Hepatocyte (in vitro differentiated cells): ENCODE data around the gene WEE2. TPM values are rescaled to one million over a fixed set of nuclear protein-coding genes. Genes with fewer than 3 reads are reported as not detected.

Experiments
- DNase-seq: peaks from one replicate; pipeline ENCODE4 v3.0.0-alpha.2; 2016; ENCODE audit warnings: low spot score
- H2AFZ ChIP-seq: fragments of 200-600 bp; sonication (generic); 2 replicates; pipeline ENCODE4 v1.6.0; 2016; ENCODE audit warnings: antibody characterized with exemption, mild to moderate bottlenecking
- H3K27ac ChIP-seq: fragments of 200-600 bp; sonication (generic); 2 replicates; pipeline ENCODE4 v1.5.1; 2016; ENCODE audit warnings: mild to moderate bottlenecking
- H3K27me3 ChIP-seq: fragments of 200-600 bp; sonication (generic); 2 replicates; pipeline ENCODE4 v1.6.1; 2016
- H3K36me3 ChIP-seq: fragments of 200-600 bp; sonication (generic); replicated peaks from 2 replicates; pipeline ENCODE4 v1.5.1; 2016; ENCODE audit warnings: low read depth; ENCODE audit not compliant: insufficient read depth
- H3K4me1 ChIP-seq: fragments of 200-600 bp; sonication (generic); 2 replicates; pipeline ENCODE4 v1.5.1; 2016; ENCODE audit warnings: mild to moderate bottlenecking, moderate library complexity; ENCODE audit not compliant: insufficient read depth
- H3K4me2 ChIP-seq: fragments of 200-600 bp; sonication (generic); 2 replicates; pipeline ENCODE4 v1.6.0; 2016
- H3K4me3 ChIP-seq: fragments of 200-600 bp; sonication (generic); 2 replicates; pipeline ENCODE4 v1.5.1; 2016; ENCODE audit warnings: mild to moderate bottlenecking
- H3K79me2 ChIP-seq: fragments of 200-600 bp; sonication (generic); 2 replicates; pipeline ENCODE4 v1.6.0; 2017; ENCODE audit warnings: mild to moderate bottlenecking
- H3K9me2 ChIP-seq: fragments of 200-600 bp; sonication (generic); replicated peaks from 2 replicates; pipeline ENCODE4 v1.6.0; 2017; ENCODE audit warnings: mild to moderate bottlenecking; ENCODE audit not compliant: insufficient read depth
- H3K9me3 ChIP-seq: fragments of 200-600 bp; sonication (generic); 2 replicates; pipeline ENCODE4 v1.5.1; 2016; ENCODE audit warnings: low read depth, mild to moderate bottlenecking
- H4K20me1 ChIP-seq: fragments of 200-600 bp; sonication (generic); 2 replicates; pipeline ENCODE4 v1.6.0; 2016; ENCODE audit warnings: mild to moderate bottlenecking; ENCODE audit not compliant: insufficient read depth, poor library complexity, severe bottlenecking
- EZH2 ChIP-seq: fragments of 200-600 bp; sonication (generic); IDR thresholded peaks from 2 replicates; pipeline ENCODE4 v1.6.1; 2016; ENCODE audit warnings: antibody characterized with exemption, mild to moderate bottlenecking, borderline replicate concordance
- EZH2phosphoT487 ChIP-seq: fragments of 200-600 bp; sonication (generic); IDR thresholded peaks from one replicate; pipeline ENCODE4 v1.6.1; 2018; ENCODE audit warnings: antibody characterized with exemption, mild to moderate bottlenecking, low read depth, moderate library complexity; ENCODE audit not compliant: unreplicated experiment, severe bottlenecking
- WGBS: methylation state at CpG from one replicate; pipeline ENCODE4 v1.1.6; 2016; ENCODE audit warnings: low lambda C conversion rate; ENCODE audit errors: missing lambda C conversion rate; 5-methylcytosine and 5-hydroxymethylcytosine counted together
- polyA plus RNA-seq: library from polyadenylated mRNA; unstranded; fragments of >200 nt; fragmentation: Nextera tagmentation; extraction: Ambion mirVana; gene quantifications from 2 replicates; pipeline ENCODE4 v1.2.1, GENCODE V29; 2016
- total RNA-seq: library from RNA; depleted of rRNA; stranded (reverse); fragments of >200 nt; gene quantifications from 2 replicates; pipeline ENCODE4 v1.2.3, GENCODE V29; 2014
- TF ChIP-seq, protein P1 (sequence below): fragments of 200-600 bp; sonication (generic); IDR thresholded peaks from 2 replicates; pipeline ENCODE4 v1.5.1; 2016; ENCODE audit warnings: antibody characterized with exemption, mild to moderate bottlenecking; ENCODE audit not compliant: poor library complexity

Gene WEE2
- total and polyA plus RNA-seq, 2 experiments from 2014 or later = 0.89 to 3.6 TPM

DNA sequence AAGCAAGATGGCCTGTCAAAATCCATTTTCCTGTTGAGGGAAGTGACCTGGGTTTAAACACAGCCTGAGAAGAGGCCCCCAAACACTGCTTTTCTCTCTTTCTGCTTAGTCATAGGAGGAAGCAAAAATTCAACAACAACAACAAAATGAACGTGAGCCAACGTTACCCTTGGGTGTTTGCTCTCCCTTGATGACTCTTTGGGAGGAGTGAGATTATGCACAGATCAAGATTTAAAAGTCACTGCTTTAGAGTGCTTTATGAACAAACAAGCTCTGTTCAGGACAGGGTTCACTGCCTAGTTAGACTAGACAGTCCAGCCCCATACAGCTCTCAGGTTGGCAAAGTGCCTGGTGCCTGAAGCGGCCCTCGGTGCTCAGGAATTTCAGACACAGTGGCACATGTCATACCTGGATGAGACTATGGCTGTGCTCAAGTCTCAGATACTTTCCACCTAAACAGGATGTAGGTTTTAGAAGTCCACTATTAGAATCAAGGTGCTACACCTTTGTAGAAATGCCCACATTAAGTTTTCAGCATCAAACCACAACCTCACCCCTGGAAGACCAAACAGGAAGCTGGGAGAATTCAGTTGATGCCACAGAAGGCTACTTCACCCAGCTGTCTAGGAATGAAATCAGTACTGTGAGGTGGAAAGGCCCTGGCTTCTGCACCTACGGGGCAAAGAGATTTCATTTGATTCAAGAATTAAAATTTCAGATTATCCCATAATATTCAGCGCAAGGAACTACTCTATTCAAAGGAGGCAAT, 44.9 kb upstream of the WEE2 start:
- no peaks in the 10 kb centered on the region for H3K9me3 ChIP-seq
- 72% methylated on average over 6 of the region's 6 CpGs for WGBS
- H3K4me3 ChIP-seq = no peak overlapping the region
- H2AFZ ChIP-seq = no peak overlapping the region
- H3K36me3 ChIP-seq = no peaks in the 10 kb centered on the region
- H3K27me3 ChIP-seq = no peaks in the 10 kb centered on the region
- H3K4me2 ChIP-seq = no peak overlapping the region
- peak overlapping the region; percentile 48 for H3K27ac ChIP-seq
- H3K79me2 ChIP-seq = no peaks in the 10 kb centered on the region
- DNase-seq = peak; percentile 23
- no peaks in the 10 kb centered on the region for H3K4me1 ChIP-seq
- no peaks in the 10 kb centered on the region for H3K9me2 ChIP-seq
- H4K20me1 ChIP-seq = no peaks in the 10 kb centered on the region
- TF ChIP-seq EZH2 (no peak), EZH2phosphoT487 (no peak)
- TF ChIP-seq, protein P1, sequence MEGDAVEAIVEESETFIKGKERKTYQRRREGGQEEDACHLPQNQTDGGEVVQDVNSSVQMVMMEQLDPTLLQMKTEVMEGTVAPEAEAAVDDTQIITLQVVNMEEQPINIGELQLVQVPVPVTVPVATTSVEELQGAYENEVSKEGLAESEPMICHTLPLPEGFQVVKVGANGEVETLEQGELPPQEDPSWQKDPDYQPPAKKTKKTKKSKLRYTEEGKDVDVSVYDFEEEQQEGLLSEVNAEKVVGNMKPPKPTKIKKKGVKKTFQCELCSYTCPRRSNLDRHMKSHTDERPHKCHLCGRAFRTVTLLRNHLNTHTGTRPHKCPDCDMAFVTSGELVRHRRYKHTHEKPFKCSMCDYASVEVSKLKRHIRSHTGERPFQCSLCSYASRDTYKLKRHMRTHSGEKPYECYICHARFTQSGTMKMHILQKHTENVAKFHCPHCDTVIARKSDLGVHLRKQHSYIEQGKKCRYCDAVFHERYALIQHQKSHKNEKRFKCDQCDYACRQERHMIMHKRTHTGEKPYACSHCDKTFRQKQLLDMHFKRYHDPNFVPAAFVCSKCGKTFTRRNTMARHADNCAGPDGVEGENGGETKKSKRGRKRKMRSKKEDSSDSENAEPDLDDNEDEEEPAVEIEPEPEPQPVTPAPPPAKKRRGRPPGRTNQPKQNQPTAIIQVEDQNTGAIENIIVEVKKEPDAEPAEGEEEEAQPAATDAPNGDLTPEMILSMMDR = no peak

DNA sequence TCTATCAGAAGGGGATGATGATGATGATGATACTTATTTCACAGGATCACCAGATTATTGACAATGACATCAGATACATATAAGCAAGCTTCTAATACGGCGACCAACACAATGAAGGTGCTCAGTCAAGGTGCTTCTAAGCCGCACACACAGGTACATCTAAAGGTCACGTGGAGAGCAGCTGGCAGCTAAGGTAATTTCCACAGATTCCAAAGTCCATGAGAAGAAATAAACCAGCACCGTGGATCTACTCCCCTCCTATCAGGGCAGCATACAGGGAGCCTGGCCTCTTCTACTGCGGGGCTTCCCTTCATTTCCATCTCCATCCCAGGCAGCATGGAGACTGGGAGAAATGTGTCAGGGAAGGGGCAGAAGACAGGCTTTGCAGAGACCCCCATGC, 43.7 kb upstream of the WEE2 start:
- H3K27ac ChIP-seq = no peak overlapping the region

GRCh38 chr7:141665208-141666035, 42.7 kb upstream of the WEE2 start:
- no peaks in the 10 kb centered on the region for H3K27me3 ChIP-seq
- peak overlapping the region; percentile 31 for H3K27ac ChIP-seq
- H2AFZ ChIP-seq = no peak overlapping the region
- TF ChIP-seq, protein P1 = no peak
- TF ChIP-seq EZH2phosphoT487 (no peak), EZH2 (no peak)
- no peak overlapping the region for H3K4me2 ChIP-seq
- no peaks in the 10 kb centered on the region for H4K20me1 ChIP-seq
- H3K4me3 ChIP-seq = no peak overlapping the region
- no peaks in the 10 kb centered on the region for H3K4me1 ChIP-seq
- DNase-seq = no peak
- no peaks in the 10 kb centered on the region for H3K79me2 ChIP-seq
- H3K9me3 ChIP-seq = no peaks in the 10 kb centered on the region
- H3K9me2 ChIP-seq = no peaks in the 10 kb centered on the region
- no peaks in the 10 kb centered on the region for H3K36me3 ChIP-seq
- 94% methylated on average over 18 of the region's 18 CpGs for WGBS

More for the DNA sequence above, 43.7 kb upstream of the WEE2 start:
- Histone ChIP-seq H3K9me3 (no peaks in the 10 kb centered on the region), H3K4me3 (no peak overlapping the region), H3K9me2 (no peaks in the 10 kb centered on the region), H4K20me1 (no peaks in the 10 kb centered on the region), H3K4me2 (no peak overlapping the region), H3K27me3 (no peaks in the 10 kb centered on the region), H3K79me2 (no peaks in the 10 kb centered on the region), H3K4me1 (no peaks in the 10 kb centered on the region), H3K36me3 (no peaks in the 10 kb centered on the region), H2AFZ (no peak overlapping the region)
- peak; percentile 58 for DNase-seq
- 83% methylated on average over 6 of the region's 6 CpGs for WGBS
- TF ChIP-seq, protein P1 = no peak
- no peak for TF ChIP-seq EZH2phosphoT487
